Colon (tissue), 2 donors: ENCODE results near the gene C19orf67.

ENCODE experiments used
- FAIRE-seq: peaks from 2 replicates; lab custom pipeline; 2012; peaks lifted over from hg19 to GRCh38; lab: Jason Lieb, UNC
- donor health status: control.
- donor health status: control.

The C19orf67 gene

GRCh38 chr19:14081797-14082674, 3.5 kb downstream of the C19orf67 start:
- no peak for FAIRE-seq

- peak; percentile 72 for FAIRE-seq
Observed at GRCh38 chr19:14080887-14081796, 4.4 kb downstream of the C19orf67 start.

GRCh38 chr19:14078411-14078810, 7.2 kb downstream of the C19orf67 start:
- no peak for FAIRE-seq

DNA sequence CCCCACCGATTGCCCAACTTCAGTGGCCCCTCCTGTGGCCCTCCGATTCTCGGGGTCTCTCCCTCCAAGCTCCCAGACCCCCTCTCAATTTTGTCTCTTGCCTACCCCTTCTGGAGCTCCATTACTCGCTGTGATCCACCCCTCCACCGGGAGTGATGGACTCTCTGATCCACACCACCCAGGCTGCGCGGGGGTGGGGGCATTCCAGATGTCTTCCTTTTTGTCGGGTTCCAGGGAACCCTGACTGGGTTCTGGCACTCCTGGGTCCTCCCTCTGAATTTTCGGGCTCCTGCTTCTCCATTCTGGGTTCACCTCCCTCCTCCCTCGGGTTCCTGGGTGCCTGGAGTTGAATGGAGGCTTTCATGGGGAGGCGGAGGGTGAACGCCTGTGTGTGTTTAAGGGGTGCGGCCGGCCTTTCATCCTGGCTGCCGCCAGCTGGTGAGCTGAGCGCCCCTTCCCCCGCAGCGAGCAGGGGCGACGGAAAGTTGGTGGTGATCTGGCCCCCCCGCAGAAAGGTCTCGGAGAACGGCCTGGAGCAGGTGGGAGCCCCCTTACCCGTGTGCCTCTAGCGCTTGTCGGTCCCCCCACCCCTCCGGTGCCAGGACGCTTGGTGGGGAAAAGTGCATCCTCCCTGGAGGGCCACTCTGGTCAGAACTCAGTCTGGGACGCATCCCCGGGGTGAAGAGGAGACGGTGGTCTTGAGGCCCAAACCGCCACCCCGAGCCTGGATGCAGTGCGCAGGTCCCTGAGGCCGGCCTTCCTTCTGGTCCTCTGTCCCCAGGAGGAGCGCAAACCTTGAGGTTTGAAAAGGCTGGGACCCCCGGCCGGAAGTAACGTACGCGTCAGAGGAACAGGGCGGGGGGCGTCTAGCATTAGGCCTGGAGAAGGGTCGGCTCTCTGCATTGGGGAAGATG, 11.4 kb downstream of the C19orf67 start:
- FAIRE-seq, result no peak

DNA sequence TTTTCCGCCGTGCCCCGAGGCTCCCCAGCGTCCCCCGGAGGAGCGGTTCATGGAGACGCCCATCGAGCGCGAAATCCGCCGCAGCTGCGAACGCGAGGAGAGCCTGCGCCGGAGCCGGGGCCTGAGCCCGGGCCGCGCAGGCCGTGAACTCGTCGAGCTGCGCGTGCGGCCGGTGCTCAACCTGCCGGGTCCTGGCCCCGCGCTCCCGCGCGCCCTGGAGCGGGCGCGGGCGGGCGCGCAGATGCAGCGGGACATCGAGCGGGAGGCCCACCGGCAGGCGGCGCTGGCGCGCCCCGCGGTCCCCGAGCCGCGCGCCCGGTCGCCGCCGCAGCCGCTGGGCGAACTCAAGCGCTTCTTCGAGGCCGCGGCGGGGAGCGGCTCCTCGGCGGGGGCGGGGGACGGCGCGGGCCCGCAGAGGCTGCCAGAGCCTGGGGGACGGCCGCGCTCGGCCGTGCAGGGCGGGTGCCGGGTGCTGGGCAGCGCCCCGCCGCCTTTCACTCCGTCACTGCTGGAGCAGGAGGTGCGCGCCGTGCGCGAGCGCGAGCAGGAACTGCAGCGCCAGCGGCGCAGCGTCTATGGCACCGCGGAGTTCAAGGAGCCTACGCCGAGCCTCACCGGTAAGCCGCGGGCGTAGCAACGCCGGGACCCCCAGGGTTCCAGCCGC, 12.2 kb downstream of the C19orf67 start:
- FAIRE-seq, result no peak

DNA sequence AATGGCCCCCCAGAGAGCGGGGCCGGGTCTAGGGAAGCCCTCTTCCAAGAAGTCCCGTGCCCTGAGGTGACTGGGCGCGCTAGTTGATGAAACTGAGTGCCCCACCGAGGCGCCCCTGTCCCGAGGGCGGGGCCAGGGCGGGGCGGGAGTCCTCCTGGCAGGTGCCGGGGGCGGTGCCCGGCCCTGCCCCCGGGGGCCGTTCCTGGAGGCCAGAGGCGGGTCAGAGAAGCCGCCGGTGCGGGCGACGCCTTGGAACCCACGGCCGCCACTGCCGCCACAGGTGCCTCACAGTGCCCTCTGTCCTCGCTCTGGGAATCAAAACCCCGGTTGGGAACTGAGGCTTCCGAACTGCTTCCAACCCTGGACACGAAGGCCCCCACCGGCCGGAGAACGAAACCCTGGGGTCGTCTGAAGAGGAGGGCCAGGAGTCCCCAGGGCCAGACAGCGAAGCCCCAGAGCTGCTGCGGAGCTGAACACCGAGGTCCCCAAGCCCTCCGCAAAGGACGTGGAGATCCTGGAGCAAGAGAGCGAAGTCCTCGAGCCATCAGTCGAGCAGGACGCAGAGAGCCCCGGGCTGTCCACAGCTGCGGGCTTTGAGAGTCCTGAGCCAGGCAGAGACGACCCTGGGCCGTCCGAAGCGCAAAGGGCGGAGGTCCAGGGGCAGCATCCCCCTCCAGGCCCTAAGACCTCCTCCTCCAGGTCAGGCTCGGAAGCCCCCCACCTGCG, 12.9 kb downstream of the C19orf67 start, which contains the start of gene MISP3:
MISP3 (plus strand) TSS at position 252 of the 726 bp plus-strand sequence. CDS start 524 bp downstream, outside the sequence.
- no peak for FAIRE-seq

DNA sequence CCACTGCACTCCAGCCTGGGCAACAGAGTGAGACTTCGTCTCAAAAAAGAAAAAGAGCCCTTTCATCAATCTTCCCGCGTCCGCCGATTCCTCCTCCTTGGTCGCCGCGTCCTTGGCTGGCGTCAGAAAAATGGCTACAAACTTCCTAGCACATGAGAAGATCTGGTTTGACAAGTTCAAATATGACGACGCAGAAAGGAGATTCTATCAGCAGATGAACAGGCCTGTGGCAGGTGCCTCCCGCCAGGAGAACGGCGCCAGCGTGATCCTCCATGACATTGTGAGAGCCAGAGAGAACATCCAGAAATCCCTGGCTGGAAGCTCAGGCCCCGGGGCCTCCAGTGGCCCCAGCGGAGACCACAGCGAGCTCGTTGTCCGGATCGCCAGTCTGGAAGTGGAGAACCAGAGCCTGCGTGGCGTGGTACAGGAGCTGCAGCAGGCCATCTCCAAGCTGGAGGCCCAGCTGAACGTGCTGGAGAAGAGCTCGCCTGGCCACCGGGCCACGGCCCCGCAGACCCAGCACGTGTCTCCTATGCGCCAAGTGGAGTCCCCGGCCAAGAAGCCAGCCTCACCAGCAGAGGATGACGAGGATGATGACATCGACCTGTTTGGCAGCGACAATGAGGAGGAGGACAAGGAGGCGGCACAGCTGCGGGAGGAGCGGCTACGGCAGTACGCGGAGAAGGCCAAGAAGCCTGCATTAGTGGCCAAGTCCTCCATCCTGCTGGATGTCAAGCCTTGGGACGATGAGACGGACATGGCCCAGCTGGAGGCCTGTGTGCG, 15.1 kb downstream of the C19orf67 start:
- no peak for FAIRE-seq

GRCh38 chr19:14066134-14066533, 19.4 kb downstream of the C19orf67 start:
- no peak for FAIRE-seq

GRCh38 chr19:14063105-14063504, 22.5 kb downstream of the C19orf67 start:
- no peak for FAIRE-seq

DNA sequence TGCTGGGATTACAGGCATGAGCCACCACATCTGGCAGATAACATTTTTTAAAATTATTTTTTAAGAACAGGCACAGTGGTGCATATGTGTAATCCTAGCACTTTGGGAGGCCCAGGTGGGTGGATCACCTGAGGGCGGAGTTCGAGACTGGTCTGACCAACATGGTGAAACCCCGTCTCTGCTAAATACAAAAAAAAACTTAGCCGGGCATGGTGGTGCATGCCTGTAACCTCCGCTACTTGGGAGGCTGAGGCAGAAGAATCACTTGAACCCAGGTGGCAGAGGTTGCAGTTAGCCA, 23.1 kb downstream of the C19orf67 start:
- FAIRE-seq, result no peak

DNA sequence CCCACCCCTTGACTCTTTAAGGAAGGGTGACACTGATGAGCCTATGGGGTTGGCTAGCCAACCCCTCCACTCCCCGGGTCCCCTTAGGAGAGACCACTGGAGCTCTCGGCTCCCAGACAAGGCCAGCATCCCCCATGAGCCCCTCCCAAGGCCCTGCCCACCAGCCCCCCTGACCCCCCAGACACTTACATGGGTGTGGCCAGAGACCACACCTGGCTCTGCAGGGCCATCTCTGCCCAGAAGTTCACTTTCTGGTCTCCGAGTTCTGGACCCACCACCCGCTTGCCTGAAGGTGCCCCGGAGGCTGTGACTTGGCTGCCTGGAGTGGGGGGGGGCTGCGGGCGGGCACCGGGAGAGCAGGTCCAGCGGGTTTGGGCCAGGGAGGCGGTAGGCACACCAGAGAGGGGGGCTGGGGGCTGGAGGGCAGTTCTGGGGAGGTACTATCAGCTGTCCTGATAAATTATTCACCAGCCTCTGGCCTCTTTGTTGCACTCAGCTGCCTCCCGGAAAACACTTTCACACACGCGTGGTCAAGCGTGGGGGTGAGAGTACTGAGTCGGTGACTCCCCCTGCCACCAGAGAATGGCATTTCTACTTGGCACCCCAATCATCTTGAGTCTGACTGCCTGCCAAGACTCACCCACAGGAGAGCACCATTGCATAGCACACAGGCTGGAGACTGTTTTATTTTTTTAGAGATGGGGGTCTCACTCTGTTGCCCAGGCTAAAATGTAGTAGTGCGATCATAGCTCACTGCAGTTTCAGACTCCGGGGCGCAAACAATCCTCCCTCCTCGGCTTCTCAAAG, 23.6 kb downstream of the C19orf67 start, which contains the start of gene PALM3:
PALM3 (minus strand) TSS at position 326 of the 807 bp plus-strand sequence; CDS start at position 230, 96 bp downstream.
- no peak for FAIRE-seq

DNA sequence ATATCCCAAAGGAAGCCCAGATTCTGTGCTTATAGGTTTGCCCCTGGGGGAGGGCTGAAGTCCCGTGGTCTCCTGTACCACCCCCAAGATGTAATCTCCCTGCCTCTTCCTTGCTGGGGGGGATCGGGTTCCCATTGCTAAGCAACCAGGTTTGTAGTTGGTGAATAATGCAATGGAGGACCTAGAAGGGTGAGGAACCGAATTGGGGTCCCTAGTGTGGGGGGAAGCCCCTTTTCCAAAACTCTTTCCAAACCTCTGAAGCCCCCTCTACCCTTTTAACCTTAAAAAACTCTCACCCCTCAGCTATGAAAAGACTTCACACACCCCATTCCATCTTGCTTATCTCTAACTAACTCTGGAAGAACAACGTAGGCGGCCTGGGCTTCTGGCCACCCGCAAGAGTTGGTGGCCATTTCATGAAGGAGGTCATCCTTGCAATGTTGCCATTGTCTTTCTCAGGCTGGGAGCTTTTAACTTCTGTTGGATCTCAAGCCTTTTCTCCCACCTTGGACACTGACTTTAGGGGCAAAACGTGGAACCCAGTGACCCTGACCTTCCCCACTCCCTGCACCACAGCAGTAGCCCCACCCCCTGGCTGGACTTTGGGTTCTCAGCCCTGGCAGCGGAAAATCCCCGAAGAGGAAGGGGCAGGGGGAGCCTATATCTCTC, 24.4 kb downstream of the C19orf67 start:
- FAIRE-seq, result no peak

- no peak for FAIRE-seq
Observed at GRCh38 chr19:14059652-14060155, 25.9 kb downstream of the C19orf67 start.

DNA sequence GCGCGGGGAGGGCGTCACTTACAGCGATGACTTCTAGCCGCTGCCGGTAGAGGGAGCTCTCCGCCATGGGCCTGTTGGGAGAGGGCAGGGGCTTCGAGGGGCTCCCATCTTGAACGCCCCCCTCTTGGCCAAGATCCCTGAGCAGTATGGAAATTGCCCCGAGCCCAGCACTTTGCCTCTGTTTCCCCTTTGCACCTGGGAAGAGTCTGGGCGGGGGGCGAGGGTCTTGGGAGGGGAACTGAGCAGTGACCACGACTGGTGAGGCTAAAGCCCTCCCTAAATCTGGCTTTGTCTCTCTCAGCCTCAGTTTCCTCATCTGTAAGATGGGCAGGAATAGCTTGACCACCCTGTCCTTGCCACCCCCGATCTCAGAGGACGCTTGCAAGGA, 26.5 kb downstream of the C19orf67 start:
- FAIRE-seq, result no peak

GRCh38 chr19:14058182-14059092, 27.1 kb downstream of the C19orf67 start:
- FAIRE-seq, result no peak

DNA sequence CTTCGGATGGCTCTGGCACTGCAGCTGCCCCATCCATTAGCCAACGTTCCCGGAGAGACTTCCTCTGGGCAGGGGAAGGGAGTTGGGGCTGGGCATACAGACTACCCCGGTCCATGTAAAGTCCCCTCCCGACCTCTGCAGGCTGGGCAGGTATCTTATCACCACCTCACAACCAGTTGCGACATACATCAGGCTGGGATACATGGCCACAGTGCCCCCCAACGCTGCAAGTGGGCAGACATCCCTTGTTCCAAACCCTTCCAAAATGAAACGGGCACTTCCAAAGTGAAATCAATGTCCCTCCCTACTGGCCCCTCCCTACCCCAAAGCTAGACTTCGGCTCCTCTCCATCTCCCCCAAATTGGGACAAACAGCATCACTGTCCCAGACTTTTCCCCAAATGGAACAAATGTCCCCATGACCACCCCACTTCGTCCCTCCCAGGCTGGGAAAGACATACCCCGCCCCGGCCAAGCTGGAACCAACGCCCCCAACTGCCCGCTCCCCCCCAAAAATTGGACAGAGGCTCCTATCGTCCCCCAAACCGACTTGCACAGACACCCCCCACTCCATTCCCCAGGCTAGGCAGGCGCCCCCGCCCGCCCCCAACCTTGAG, 28.7 kb downstream of the C19orf67 start:
- FAIRE-seq, result no peak
